Stimulated activated CD4-positive, alpha-beta T cell treated with anti-CD3 and anti-CD28 coated beads, Interleukin-1b, Interleukin-23, amount 100 ng/mL, for 48 hours (primary cell): ENCODE results near the gene TRIM17.

Source experiments
- DNase-seq: peaks from one replicate; pipeline ENCODE4 v3.0.0-alpha.2; 2020

Gene TRIM17

GRCh38 chr1:228376651-228377631 is 39.7 kb downstream of the TRIM17 start:
- no peak for DNase-seq

- DNase-seq, result no peak
Measured at GRCh38 chr1:228376262-228376628, 40.4 kb downstream of the TRIM17 start.

- no peak for DNase-seq
Measured at GRCh38 chr1:228375578-228376261, 40.9 kb downstream of the TRIM17 start.

DNA sequence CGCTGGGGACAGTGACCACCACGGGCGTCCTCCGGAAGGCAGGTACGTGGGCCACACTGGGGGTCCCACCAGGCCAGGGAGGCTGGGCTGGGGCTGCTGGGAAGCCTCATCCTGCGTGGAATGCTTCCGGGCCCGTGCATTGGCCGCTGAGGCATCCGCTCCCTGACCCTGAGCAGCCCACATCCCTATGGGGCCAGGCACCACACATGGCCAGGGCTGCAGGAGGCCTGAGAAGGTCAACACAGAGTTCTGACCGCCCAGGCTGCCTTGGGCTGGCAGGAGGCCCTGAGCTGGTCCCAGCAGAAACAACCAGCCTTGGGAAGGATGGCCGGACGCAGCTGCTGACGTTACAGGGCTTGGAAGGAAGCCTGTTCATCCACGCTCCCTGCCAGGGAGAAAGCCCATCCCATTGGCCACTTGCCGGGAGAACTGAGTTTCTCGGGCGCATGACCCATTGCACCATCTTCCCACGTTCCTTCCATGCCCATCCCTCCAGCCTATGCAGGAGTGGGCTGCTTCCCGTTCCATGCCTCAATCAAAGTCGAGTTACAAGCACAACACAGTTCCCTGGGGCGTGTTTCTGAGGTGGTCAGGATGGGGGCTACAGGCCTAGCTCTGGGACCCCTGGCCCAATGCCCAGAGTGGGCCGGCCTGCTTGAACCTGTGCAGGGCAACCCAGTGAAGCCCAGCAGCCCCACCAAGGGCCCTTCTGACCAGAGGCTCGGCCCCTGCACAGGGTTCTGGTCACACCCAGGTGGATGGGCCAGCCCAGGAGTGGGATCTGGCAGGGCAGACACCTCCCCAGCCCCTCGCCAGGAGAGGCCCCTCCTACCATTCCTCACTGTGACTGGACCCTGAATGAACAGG is 41.7 kb downstream of the TRIM17 start:
- DNase-seq, result no peak

DNA sequence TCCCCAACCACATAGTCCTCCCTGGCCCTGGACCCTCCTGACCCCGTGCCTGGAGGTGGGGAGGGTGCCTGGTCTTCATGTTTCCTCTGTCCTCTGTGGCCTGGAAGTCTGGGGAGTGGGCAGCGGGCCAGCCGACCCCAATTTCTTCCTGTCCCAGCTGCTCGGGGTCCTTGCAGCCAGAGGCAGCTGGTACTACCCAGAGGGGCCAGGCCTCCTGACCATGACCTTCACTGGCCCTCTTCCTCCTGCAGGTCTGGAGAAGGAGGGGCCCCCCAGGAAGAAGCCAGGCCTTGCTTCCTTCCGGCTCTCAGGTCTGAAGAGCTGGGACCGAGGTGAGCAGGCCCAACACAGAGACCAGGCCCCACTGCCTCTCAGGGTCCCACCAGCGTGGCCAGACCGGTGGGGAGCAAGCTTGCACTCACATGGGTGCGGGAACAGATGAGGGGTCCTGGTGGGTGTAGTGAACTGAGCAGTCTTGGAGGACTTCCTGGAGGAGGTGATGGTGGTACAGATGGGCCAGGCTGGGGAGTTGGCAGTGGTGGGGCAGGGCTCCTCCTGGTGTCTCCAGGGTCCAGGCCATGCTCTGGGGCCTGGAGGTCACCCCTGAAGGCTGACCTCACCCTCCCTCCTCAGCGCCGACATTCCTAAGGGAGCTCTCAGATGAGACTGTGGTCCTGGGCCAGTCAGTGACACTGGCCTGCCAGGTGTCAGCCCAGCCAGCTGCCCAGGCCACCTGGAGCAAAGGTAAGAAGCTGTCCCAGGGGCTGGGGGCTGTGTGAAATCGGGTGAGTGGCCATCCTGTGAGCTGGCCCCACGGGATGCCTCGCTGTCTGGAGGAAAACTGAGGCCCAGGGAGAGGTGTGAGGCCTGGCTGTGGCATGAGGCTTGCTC is 42.7 kb downstream of the TRIM17 start:
- peak; percentile 0 for DNase-seq

- no peak for DNase-seq
Measured at GRCh38 chr1:228373004-228373680, 43.5 kb downstream of the TRIM17 start.

DNA sequence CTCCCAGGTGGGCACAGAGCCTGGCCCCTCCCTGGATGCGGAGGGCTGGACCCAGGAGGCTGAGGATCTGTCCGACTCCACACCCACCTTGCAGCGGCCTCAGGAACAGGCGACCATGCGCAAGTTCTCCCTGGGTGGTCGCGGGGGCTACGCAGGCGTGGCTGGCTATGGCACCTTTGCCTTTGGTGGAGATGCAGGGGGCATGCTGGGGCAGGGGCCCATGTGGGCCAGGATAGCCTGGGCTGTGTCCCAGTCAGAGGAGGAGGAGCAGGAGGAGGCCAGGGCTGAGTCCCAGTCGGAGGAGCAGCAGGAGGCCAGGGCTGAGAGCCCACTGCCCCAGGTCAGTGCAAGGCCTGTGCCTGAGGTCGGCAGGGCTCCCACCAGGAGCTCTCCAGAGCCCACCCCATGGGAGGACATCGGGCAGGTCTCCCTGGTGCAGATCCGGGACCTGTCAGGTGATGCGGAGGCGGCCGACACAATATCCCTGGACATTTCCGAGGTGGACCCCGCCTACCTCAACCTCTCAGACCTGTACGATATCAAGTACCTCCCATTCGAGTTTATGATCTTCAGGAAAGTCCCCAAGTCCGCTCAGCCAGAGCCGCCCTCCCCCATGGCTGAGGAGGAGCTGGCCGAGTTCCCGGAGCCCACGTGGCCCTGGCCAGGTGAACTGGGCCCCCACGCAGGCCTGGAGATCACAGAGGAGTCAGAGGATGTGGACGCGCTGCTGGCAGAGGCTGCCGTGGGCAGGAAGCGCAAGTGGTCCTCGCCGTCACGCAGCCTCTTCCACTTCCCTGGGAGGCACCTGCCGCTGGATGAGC is 44.3 kb downstream of the TRIM17 start:
- DNase-seq, result no peak

- no peak for DNase-seq
Measured at GRCh38 chr1:228371741-228372182, 44.9 kb downstream of the TRIM17 start.

GRCh38 chr1:228370941-228371740 is 45.5 kb downstream of the TRIM17 start:
- no peak for DNase-seq

- DNase-seq, result no peak
Measured at GRCh38 chr1:228370439-228370940, 46.2 kb downstream of the TRIM17 start.

DNA sequence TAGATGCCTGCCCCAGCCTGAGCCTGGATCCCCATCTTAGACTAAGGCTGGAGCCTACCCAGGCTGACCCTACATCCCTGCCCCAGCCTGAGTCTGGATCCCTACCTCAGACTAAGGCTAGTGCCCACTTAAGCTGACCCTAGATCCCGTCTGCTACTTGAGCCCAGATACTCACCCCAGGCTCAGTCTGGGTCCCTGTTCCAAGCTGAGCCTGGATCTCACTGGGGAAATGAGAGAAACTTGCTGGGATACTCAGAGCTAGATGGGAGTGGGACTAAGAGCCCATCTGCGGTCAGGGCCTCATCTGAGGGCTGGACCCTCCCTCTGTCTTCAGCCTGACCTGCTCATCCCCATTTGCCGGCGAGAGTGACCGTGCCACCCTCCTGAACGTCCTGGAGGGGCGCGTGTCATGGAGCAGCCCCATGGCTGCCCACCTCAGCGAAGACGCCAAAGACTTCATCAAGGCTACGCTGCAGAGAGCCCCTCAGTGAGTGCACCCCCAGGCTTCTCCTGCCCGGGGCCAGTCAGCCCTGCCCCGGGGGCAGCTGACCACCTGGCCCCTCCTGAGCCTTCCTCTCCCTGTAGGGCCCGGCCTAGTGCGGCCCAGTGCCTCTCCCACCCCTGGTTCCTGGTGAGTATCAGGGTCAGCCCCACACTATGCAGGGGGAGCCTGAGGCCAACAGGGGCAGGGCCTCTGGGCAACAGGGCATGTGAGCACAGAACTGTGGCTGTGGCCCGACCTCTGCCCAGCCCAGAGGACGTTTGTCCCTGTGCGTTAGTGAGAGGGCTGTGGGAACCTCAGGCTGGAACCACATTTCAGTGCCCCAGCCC is 46.8 kb downstream of the TRIM17 start:
- DNase-seq, result no peak

DNA sequence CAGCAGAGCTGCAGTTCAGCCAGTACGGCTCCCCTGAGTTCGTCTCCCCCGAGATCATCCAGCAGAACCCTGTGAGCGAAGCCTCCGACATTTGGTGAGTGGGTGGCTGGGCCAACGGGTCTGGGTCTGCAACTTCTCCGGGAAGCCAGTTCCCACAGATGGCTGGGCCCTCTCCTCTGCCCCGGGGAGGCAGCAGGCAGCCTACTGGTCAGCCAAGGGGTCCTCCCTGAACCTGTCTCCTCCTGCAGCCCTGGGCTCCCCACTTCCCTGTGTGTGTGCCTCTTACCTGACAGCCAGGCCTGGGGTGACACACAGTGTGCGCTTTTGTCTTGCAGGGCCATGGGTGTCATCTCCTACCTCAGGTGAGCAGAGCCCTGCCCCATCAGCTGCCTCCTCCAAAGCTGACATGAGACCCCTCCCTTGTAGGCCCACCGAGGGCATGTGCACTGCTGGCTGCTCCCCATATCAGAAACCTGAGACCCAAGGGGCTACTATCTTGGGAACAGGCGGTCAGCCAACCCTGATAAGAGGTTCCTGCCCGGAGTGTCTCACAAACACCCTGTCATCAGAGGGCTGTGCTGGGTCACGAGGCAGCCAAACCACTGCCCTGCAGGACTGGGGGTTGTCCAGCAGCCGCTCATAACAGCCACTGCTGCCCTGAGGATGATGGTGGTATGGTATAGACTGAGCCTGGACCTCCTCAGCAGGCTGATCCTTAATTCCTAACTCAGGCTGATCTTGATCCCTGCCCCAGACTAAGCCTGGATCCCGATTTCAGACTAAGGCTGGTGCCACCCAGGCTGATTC is 47.7 kb downstream of the TRIM17 start:
- DNase-seq, result no peak

GRCh38 chr1:228367798-228368791 is 48.6 kb downstream of the TRIM17 start:
- no peak for DNase-seq

GRCh38 chr1:228366866-228367741 is 49.6 kb downstream of the TRIM17 start:
- no peak for DNase-seq
